ENCODE measurements around the gene RAB35. TPM values are rescaled to one million over a fixed set of nuclear protein-coding genes. Genes with fewer than 3 reads are reported as not detected.
A peak's percentile ranks its signal among the peaks of the same experiment; 100 is the strongest.

Gene RAB35
- total RNA-seq, 3 donors from 2014 or later (not counting 1 experiment from before 2014, with no cell fraction given) = 65.0 to 85.9 (median 81.2) TPM

- H3K4me1 ChIP-seq (ENCODE audit: control insufficient read depth, insufficient read depth, low read length) = no peaks in the 10 kb centered on the region
- DNase-seq (no peak), ATAC-seq (no peak)
- Mint-ChIP-seq H3K27me3 (ENCODE audit: low read depth in 2 of 2) (no peaks in the 10 kb centered on the region), H3K4me1 (no peaks in the 10 kb centered on the region), H3K4me3 (no peak overlapping the region), H3K27ac (no peak overlapping the region), H3K9me3 (peaks cover 0 to 2% of the 10 kb centered on the region in 2 donors), H3K36me3 (no peaks in the 10 kb centered on the region)
- H3K4me3 ChIP-seq (ENCODE audit: low read length) = no peak overlapping the region
- intact Hi-C loops (cut with micrococcal nuclease) = no loop called here
- H3K27ac ChIP-seq (ENCODE audit: low read length) = no peak overlapping the region
- no peak for TF ChIP-seq CTCF (IDR thresholded peaks at IDR 0.05)
- no peaks in the 10 kb centered on the region for H3K9me3 ChIP-seq (ENCODE audit: control insufficient read depth, insufficient read depth, low read length)
- WGBS (ENCODE audit: insufficient coverage) = 100% methylated on average over 4 of the region's 4 CpGs
- H3K36me3 ChIP-seq (ENCODE audit: control insufficient read depth, insufficient read depth, low read length) = no peaks in the 10 kb centered on the region
- H3K27me3 ChIP-seq (ENCODE audit: control insufficient read depth, insufficient read depth, low read length) = no peaks in the 10 kb centered on the region
Measured at GRCh38 chr12:120054293-120054692, 62.3 kb downstream of the RAB35 start.

GRCh38 chr12:120051535-120051934, 65.0 kb downstream of the RAB35 start:
- intact Hi-C loops (cut with micrococcal nuclease) = no loop called here
- Mint-ChIP-seq H3K27ac (no peak overlapping the region), H3K4me3 (no peak overlapping the region), H3K9me3 (peaks cover 0 to 2% of the 10 kb centered on the region in 2 donors), H3K27me3 (ENCODE audit: low read depth in 2 of 2) (no peaks in the 10 kb centered on the region), H3K36me3 (no peaks in the 10 kb centered on the region), H3K4me1 (peaks cover 15% of the 10 kb centered on the region in 2 donors)
- no peak overlapping the region for H3K4me3 ChIP-seq (ENCODE audit: low read length)
- peaks cover 3% of the 10 kb centered on the region for H3K4me1 ChIP-seq (ENCODE audit: control insufficient read depth, insufficient read depth, low read length)
- 100% methylated on average over 1 of the region's 3 CpGs for WGBS (ENCODE audit: insufficient coverage)
- no peaks in the 10 kb centered on the region for H3K27me3 ChIP-seq (ENCODE audit: control insufficient read depth, insufficient read depth, low read length)
- no peak for DNase-seq
- ATAC-seq = no peak
- no peaks in the 10 kb centered on the region for H3K9me3 ChIP-seq (ENCODE audit: control insufficient read depth, insufficient read depth, low read length)
- no peak overlapping the region for H3K27ac ChIP-seq (ENCODE audit: low read length)
- H3K36me3 ChIP-seq (ENCODE audit: control insufficient read depth, insufficient read depth, low read length) = no peaks in the 10 kb centered on the region
- TF ChIP-seq CTCF (IDR thresholded peaks at IDR 0.05) = no peak

- Histone ChIP-seq H3K4me3 (ENCODE audit: low read length) (no peak overlapping the region), H3K27me3 (ENCODE audit: control insufficient read depth, insufficient read depth, low read length) (no peaks in the 10 kb centered on the region), H3K27ac (ENCODE audit: low read length) (no peak overlapping the region), H3K9me3 (ENCODE audit: control insufficient read depth, insufficient read depth, low read length) (no peaks in the 10 kb centered on the region), H3K36me3 (ENCODE audit: control insufficient read depth, insufficient read depth, low read length) (no peaks in the 10 kb centered on the region), H3K4me1 (ENCODE audit: control insufficient read depth, insufficient read depth, low read length) (peaks cover 3% of the 10 kb centered on the region)
- 94% methylated on average over 5 of the region's 6 CpGs for WGBS (ENCODE audit: insufficient coverage)
- Mint-ChIP-seq H3K36me3 (no peaks in the 10 kb centered on the region), H3K27ac (peak overlapping the region in 1 of 2 donors; percentile 74), H3K9me3 (peaks cover 0 to 2% of the 10 kb centered on the region in 2 donors), H3K4me3 (no peak overlapping the region), H3K27me3 (ENCODE audit: low read depth in 2 of 2) (no peaks in the 10 kb centered on the region), H3K4me1 (peaks cover 15% of the 10 kb centered on the region in 2 donors)
- intact Hi-C loops (cut with micrococcal nuclease) = no loop called here
- no peak for DNase-seq
- TF ChIP-seq CTCF (IDR thresholded peaks at IDR 0.05) = no peak
- ATAC-seq = no peak
Measured at GRCh38 chr12:120049426-120049825, 67.1 kb downstream of the RAB35 start.

- Mint-ChIP-seq H3K4me3 (no peak overlapping the region), H3K36me3 (no peaks in the 10 kb centered on the region), H3K9me3 (peaks cover 0 to 2% of the 10 kb centered on the region in 2 donors), H3K27me3 (ENCODE audit: low read depth in 2 of 2) (no peaks in the 10 kb centered on the region), H3K27ac (peak overlapping the region; percentile 74 to 78), H3K4me1 (peaks cover 15% of the 10 kb centered on the region in 2 donors)
- intact Hi-C loops (cut with micrococcal nuclease) = no loop called here
- peak in 1 of 2 donors; percentile 54 for DNase-seq
- TF ChIP-seq CTCF (IDR thresholded peaks at IDR 0.05) = no peak
- Histone ChIP-seq H3K27ac (ENCODE audit: low read length) (no peak overlapping the region), H3K27me3 (ENCODE audit: control insufficient read depth, insufficient read depth, low read length) (no peaks in the 10 kb centered on the region), H3K9me3 (ENCODE audit: control insufficient read depth, insufficient read depth, low read length) (no peaks in the 10 kb centered on the region), H3K36me3 (ENCODE audit: control insufficient read depth, insufficient read depth, low read length) (no peaks in the 10 kb centered on the region), H3K4me1 (ENCODE audit: control insufficient read depth, insufficient read depth, low read length) (peaks cover 3% of the 10 kb centered on the region), H3K4me3 (ENCODE audit: low read length) (no peak overlapping the region)
- ATAC-seq = peak; percentile 50 to 54 (median 54)
Measured at GRCh38 chr12:120048263-120048662, 68.3 kb downstream of the RAB35 start.

All from natural killer cell (primary cell).